GM12878 (cell line): ENCODE results near the gene ADH6. TPM values are rescaled to one million over a fixed set of nuclear protein-coding genes. Genes with fewer than 3 reads are reported as not detected.

Experiments used
- ATAC-seq: fragments of 200-7000 bp; cut with Tn5 transposase; 3 replicates; pipeline ENCODE4 v1.9.1; 2020; ENCODE audit warnings: mild to moderate bottlenecking, moderate library complexity
- BruUV-seq: library from RNA; stranded (reverse); fragments of 400-500 nt; replicated peaks from 2 replicates; lab custom pipeline; 2021; lab: Mats Ljungman, UMichigan
- CTCF ChIA-PET: fragments of 300-600 bp; sonication (Branson Sonifier 250); formaldehyde crosslinking; extraction: SDS; loops from one replicate; lab custom pipeline; 2021; ENCODE audit warnings: inconsistent platforms; lab: Yijun Ruan, JAX
- POLR2A ChIA-PET: fragments of 350-600 bp; formaldehyde crosslinking; extraction: SDS; loops from one replicate; lab custom pipeline; 2021; ENCODE audit warnings: inconsistent platforms; lab: Charles Lee
- RAD21 ChIA-PET: fragments of 300-600 bp; sonication (Branson Sonifier 250); formaldehyde crosslinking; loops from one replicate; lab custom pipeline; 2023; ENCODE audit warnings: antibody characterized with exemption; ENCODE audit not compliant: unreplicated experiment; lab: Charles Lee
- SMC1A ChIA-PET: fragments of 300-600 bp; sonication (Branson Sonifier 250); formaldehyde crosslinking; loops from one replicate; lab custom pipeline; 2023; ENCODE audit not compliant: unreplicated experiment, uncharacterized antibody; lab: Charles Lee
- DNase-seq: peaks from one replicate; pipeline ENCODE4 v3.0.0-alpha.2; 2011; ENCODE audit warnings: low read depth, low spot score
- FAIRE-seq: peaks from 3 replicates; lab custom pipeline; 2011; peaks lifted over from hg19 to GRCh38; lab: Jason Lieb, UNC
- H2AFZ ChIP-seq: 2 replicates; pipeline ENCODE4 v1.6.0; 2011; ENCODE audit warnings: low read depth, low read length, control low read depth; ENCODE audit not compliant: control insufficient read depth
- H3K27ac ChIP-seq: 2 replicates; pipeline ENCODE4 v1.5.1; 2011; ENCODE audit warnings: control low read depth; ENCODE audit not compliant: control insufficient read depth, insufficient read depth
- H3K27me3 ChIP-seq, 2 experiments: replicated peaks in 1 of 2; 2 replicates each; pipeline versions ENCODE4 v1.6.0 to v1.6.1; 2011; ENCODE audit warnings: low read length in 1 of 2; ENCODE audit not compliant: control insufficient read depth in 2 of 2, insufficient read depth in 2 of 2
- H3K36me3 ChIP-seq, 2 experiments: 2 replicates each; pipeline ENCODE4 v1.5.1; 2011; ENCODE audit warnings: low read length in 1 of 2; ENCODE audit not compliant: control insufficient read depth in 2 of 2, insufficient read depth in 2 of 2
- H3K4me1 ChIP-seq: 2 replicates; pipeline ENCODE4 v1.6.1; 2011; ENCODE audit warnings: mild to moderate bottlenecking, low read length, moderate library complexity, mixed read lengths; ENCODE audit not compliant: control insufficient read depth, insufficient read depth
- H3K4me2 ChIP-seq: 2 replicates; pipeline ENCODE4 v1.6.0; 2011; ENCODE audit warnings: control low read depth; ENCODE audit not compliant: control insufficient read depth, insufficient read depth
- H3K4me3 ChIP-seq: fragments of 200-600 bp; sonication (generic); 2 replicates; pipeline ENCODE4 v1.5.1; 2016
- H3K79me2 ChIP-seq: 2 replicates; pipeline ENCODE4 v1.6.0; 2011; ENCODE audit warnings: low read length; ENCODE audit not compliant: control insufficient read depth, insufficient read depth
- H3K9ac ChIP-seq: 2 replicates; pipeline ENCODE4 v1.8.0; 2011; ENCODE audit warnings: low read length, control low read depth, mixed read lengths; ENCODE audit not compliant: control insufficient read depth, insufficient read depth
- H3K9me3 ChIP-seq: replicated peaks from 3 replicates; pipeline ENCODE4 v1.5.1; 2011; ENCODE audit warnings: mild to moderate bottlenecking, low read length; ENCODE audit not compliant: control insufficient read depth, insufficient read depth
- H4K20me1 ChIP-seq: 2 replicates; pipeline ENCODE4 v1.6.0; 2011; ENCODE audit not compliant: control insufficient read depth, insufficient read depth
- BRCA1 ChIP-seq: IDR thresholded peaks from 2 replicates; pipeline ENCODE4 v1.6.1; 2011; ENCODE audit warnings: low read depth, low read length, improper control_type of control experiment
- CBX5 ChIP-seq: sonication (generic); IDR thresholded peaks from 2 replicates; pipeline ENCODE4 v1.6.1; 2016; ENCODE audit warnings: low read depth, moderate library complexity, mild to moderate bottlenecking, inconsistent platforms
- JUND ChIP-seq: IDR thresholded peaks from 2 replicates; pipeline ENCODE4 v1.6.1; 2012; ENCODE audit warnings: low read depth, mild to moderate bottlenecking, low read length, improper control_type of control experiment, moderate library complexity
- MEF2B ChIP-seq: fragments of 450-650 bp; IDR thresholded peaks from 2 replicates; pipeline ENCODE4 v1.6.1; 2018; ENCODE audit warnings: mild to moderate bottlenecking, moderate library complexity; ENCODE audit not compliant: partially characterized antibody, poor library complexity, severe bottlenecking
- MTA2 ChIP-seq: fragments of 450-650 bp; IDR thresholded peaks from 2 replicates; pipeline ENCODE4 v1.6.1; 2016; ENCODE audit warnings: low read depth, mild to moderate bottlenecking, moderate library complexity
- RELA ChIP-seq: fragments of 450-650 bp; IDR thresholded peaks from 2 replicates; pipeline ENCODE4 v1.8.0; 2014; ENCODE audit warnings: borderline replicate concordance; ENCODE audit not compliant: partially characterized antibody
- TCF7 ChIP-seq: IDR thresholded peaks from 2 replicates; pipeline ENCODE4 v1.6.1; 2014; ENCODE audit warnings: antibody characterized with exemption, borderline replicate concordance
- ZNF622 ChIP-seq: fragments of 450-650 bp; IDR thresholded peaks from 2 replicates; pipeline ENCODE4 v1.6.1; 2017; ENCODE audit warnings: mild to moderate bottlenecking, inconsistent platforms
- WGBS: methylation state at CpG from one replicate; pipeline ENCODE4 v1.1.6; 2016; ENCODE audit warnings: low lambda C conversion rate; ENCODE audit not compliant: insufficient replicate concordance, insufficient coverage; ENCODE audit errors: missing lambda C conversion rate; 5-methylcytosine and 5-hydroxymethylcytosine counted together
- in situ Hi-C: fragments of 300-500 bp; cut with MboI; formaldehyde crosslinking; loops from 9 replicates; pipeline ENCODE4 v1.14.3; 2018; ENCODE audit warnings: mixed read lengths
- intact Hi-C: fragments of 100-400 bp; cut with micrococcal nuclease; formaldehyde crosslinking; loops from one replicate; pipeline ENCODE4 v1.14.2; 2022; ENCODE audit not compliant: unreplicated experiment
- polyA plus RNA-seq, 11 experiments: library from polyadenylated mRNA; depleted of rRNA in 4 of 11; unstranded in 6 of 11; stranded (reverse) in 5 of 11; fragments of >200 nt; fragmentation: Nextera tagmentation in 4 of 11; fragmentation: Illumina TruSeq in 1 of 11; extraction: Ambion mirVana in 4 of 11; extraction: Trizol in 1 of 11; gene quantifications; 1 replicate in 1 of 11; 2 replicates in 10 of 11; pipeline versions ENCODE4 v1.2.1 to v1.2.3, GENCODE V29; 2011 to 2016; ENCODE audit warnings: inconsistent platforms in 2 of 11, missing spikeins in 2 of 11, low read depth in 1 of 11
- total RNA-seq, 4 experiments: library from RNA; depleted of rRNA in 3 of 4; stranded (reverse); fragments of >200 nt in 3 of 4; fragmentation: Illumina TruSeq in 1 of 4; extraction: Trizol in 1 of 4; gene quantifications; 2 replicates each; pipeline versions ENCODE4 v1.2.1 to v1.2.3, GENCODE V29; 2013 to 2021
- TF ChIP-seq, protein P1 (sequence below): fragments of 450-650 bp; IDR thresholded peaks from 2 replicates; pipeline ENCODE4 v1.6.1; 2016; ENCODE audit warnings: mild to moderate bottlenecking, moderate library complexity, borderline replicate concordance

Gene ADH6
- total and polyA plus RNA-seq, 10 of the 15 experiments (the other 5 are each of a cell fraction or from before 2014, with no cell fraction given) = 0.03 to 0.16 TPM; not detected in 8

GRCh38 chr4:99215521-99215920, 3.5 kb downstream of the ADH6 start:
- no TSS peak for BruUV-seq
- Histone ChIP-seq H3K27me3 (no peaks in the 10 kb centered on the region), H3K79me2 (no peaks in the 10 kb centered on the region), H3K9ac (no peak overlapping the region), H3K4me2 (no peak overlapping the region), H3K4me3 (no peak overlapping the region), H2AFZ (no peak overlapping the region), H4K20me1 (no peaks in the 10 kb centered on the region), H3K4me1 (no peaks in the 10 kb centered on the region), H3K36me3 (no peaks in the 10 kb centered on the region), H3K27ac (no peak overlapping the region), H3K9me3 (no peaks in the 10 kb centered on the region)
- ATAC-seq = no peak
- ChIA-PET POLR2A (no interaction called here), RAD21 (no interaction called here), SMC1A (no interaction called here), CTCF (no interaction called here)
- FAIRE-seq = no peak
- intact Hi-C loops (no loop called here), in situ Hi-C loops (no loop called here)
- WGBS = 8% methylated on average over 3 of the region's 3 CpGs
- no peak for DNase-seq
- TF ChIP-seq, protein P1, sequence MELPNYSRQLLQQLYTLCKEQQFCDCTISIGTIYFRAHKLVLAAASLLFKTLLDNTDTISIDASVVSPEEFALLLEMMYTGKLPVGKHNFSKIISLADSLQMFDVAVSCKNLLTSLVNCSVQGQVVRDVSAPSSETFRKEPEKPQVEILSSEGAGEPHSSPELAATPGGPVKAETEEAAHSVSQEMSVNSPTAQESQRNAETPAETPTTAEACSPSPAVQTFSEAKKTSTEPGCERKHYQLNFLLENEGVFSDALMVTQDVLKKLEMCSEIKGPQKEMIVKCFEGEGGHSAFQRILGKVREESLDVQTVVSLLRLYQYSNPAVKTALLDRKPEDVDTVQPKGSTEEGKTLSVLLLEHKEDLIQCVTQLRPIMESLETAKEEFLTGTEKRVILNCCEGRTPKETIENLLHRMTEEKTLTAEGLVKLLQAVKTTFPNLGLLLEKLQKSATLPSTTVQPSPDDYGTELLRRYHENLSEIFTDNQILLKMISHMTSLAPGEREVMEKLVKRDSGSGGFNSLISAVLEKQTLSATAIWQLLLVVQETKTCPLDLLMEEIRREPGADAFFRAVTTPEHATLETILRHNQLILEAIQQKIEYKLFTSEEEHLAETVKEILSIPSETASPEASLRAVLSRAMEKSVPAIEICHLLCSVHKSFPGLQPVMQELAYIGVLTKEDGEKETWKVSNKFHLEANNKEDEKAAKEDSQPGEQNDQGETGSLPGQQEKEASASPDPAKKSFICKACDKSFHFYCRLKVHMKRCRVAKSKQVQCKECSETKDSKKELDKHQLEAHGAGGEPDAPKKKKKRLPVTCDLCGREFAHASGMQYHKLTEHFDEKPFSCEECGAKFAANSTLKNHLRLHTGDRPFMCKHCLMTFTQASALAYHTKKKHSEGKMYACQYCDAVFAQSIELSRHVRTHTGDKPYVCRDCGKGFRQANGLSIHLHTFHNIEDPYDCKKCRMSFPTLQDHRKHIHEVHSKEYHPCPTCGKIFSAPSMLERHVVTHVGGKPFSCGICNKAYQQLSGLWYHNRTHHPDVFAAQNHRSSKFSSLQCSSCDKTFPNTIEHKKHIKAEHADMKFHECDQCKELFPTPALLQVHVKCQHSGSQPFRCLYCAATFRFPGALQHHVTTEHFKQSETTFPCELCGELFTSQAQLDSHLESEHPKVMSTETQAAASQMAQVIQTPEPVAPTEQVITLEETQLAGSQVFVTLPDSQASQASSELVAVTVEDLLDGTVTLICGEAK = no peak
- no peak for TF ChIP-seq JUND
- no peak for TF ChIP-seq MEF2B
- no peak for TF ChIP-seq ZNF622
- no peak for TF ChIP-seq CBX5
- TF ChIP-seq RELA = no peak
- TF ChIP-seq MTA2 = no peak
- TF ChIP-seq BRCA1 = no peak
- TF ChIP-seq TCF7 = no peak
